GM10248 (cell line): ENCODE results near the gene RNF144B.
A peak's percentile ranks its signal among the peaks of the same experiment; 100 is the strongest.

Source experiments
- CTCF ChIA-PET: fragments of 300-600 bp; sonication (Branson Sonifier 250); formaldehyde crosslinking; extraction: SDS; loops from one replicate; lab custom pipeline; 2021; ENCODE audit warnings: antibody characterized with exemption; lab: Yijun Ruan, JAX
- POLR2A ChIA-PET: fragments of 350-650 bp; sonication (Branson Sonifier 250); formaldehyde crosslinking; extraction: SDS; loops from one replicate; lab custom pipeline; 2020; ENCODE audit warnings: antibody characterized with exemption; lab: Yijun Ruan, JAX
- DNase-seq: peaks from one replicate; pipeline ENCODE4 v3.0.0; 2012; ENCODE audit errors: extremely low spot score
- CTCF ChIP-seq: IDR thresholded peaks from 2 replicates; pipeline ENCODE4 v1.5.1; 2012; ENCODE audit warnings: mild to moderate bottlenecking, low read depth; ENCODE audit errors: extremely low read depth, missing control alignments, control extremely low read depth

The RNF144B gene

GRCh38 chr6:18467741-18468502 lies 80.8 kb downstream of the RNF144B start:
- no peak for TF ChIP-seq CTCF
- CTCF ChIA-PET, result no interaction called here
- POLR2A ChIA-PET, result no interaction called here
- no peak for DNase-seq

- DNase-seq, result no peak
- CTCF ChIA-PET, result interaction anchor here (1.6 kb wide), 1 partner anchor 9 kb away, joined by 4 read pairs; no protein-coding TSS in a partner anchor
- POLR2A ChIA-PET, result no interaction called here
- TF ChIP-seq CTCF, result no peak
Measured at GRCh38 chr6:18468503-18468843, 81.3 kb downstream of the RNF144B start.

- TF ChIP-seq CTCF, result no peak
- POLR2A ChIA-PET, result no interaction called here
- DNase-seq, result no peak
- CTCF ChIA-PET, result interaction anchor here (1.6 kb wide), 1 partner anchor 8 kb away, joined by 4 read pairs; no protein-coding TSS in a partner anchor
Measured at GRCh38 chr6:18469536-18469935, 82.4 kb downstream of the RNF144B start.

- POLR2A ChIA-PET, result no interaction called here
- CTCF ChIA-PET, result no interaction called here
- DNase-seq, result no peak
- TF ChIP-seq CTCF, result no peak
Measured at GRCh38 chr6:18471232-18471964, 84.2 kb downstream of the RNF144B start.

- TF ChIP-seq CTCF, result no peak
- no peak for DNase-seq
- ChIA-PET POLR2A (interaction anchor here (0.6 kb wide), 1 partner anchor 1490 kb away, joined by 3 read pairs; no protein-coding TSS in a partner anchor), CTCF (interaction anchor here (1.0 to 1.6 kb wide), 2 partner anchors 12 to 14 kb away, joined by 3 read pairs; no protein-coding TSS in a partner anchor)
Measured at GRCh38 chr6:18472941-18473340, 85.8 kb downstream of the RNF144B start.

GRCh38 chr6:18473755-18474154 lies 86.6 kb downstream of the RNF144B start:
- no peak for TF ChIP-seq CTCF
- CTCF ChIA-PET, result interaction anchor here (1.0 to 1.6 kb wide), 3 partner anchors 11 to 28 kb away, joined by 3 read pairs; no protein-coding TSS in a partner anchor
- peak; percentile 23 for DNase-seq
- POLR2A ChIA-PET, result interaction anchor here (0.5 kb wide), 1 partner anchor 1854 kb away, joined by 3 read pairs; no protein-coding TSS in a partner anchor
